HL-60 (cell line): ENCODE measurements around the gene SLC14A1.

Experiments used
- CTCF ChIP-seq: IDR thresholded peaks from one replicate; pipeline ENCODE4 v1.5.1; 2011; ENCODE audit warnings: low read length, control low read depth, inconsistent platforms; ENCODE audit not compliant: insufficient read depth
- GABPA ChIP-seq: IDR thresholded peaks from 2 replicates; pipeline ENCODE4 v1.6.1; 2012; ENCODE audit warnings: low read depth
- POLR2AphosphoS5 ChIP-seq: IDR thresholded peaks from 2 replicates; pipeline ENCODE4 v1.6.1; 2012; ENCODE audit warnings: low read depth
- REST ChIP-seq: IDR thresholded peaks from 2 replicates; pipeline ENCODE4 v1.6.1; 2012; ENCODE audit warnings: low read depth; ENCODE audit not compliant: insufficient replicate concordance
- SPI1 ChIP-seq: IDR thresholded peaks from 2 replicates; pipeline ENCODE4 v1.6.1; 2012; ENCODE audit warnings: low read depth, mild to moderate bottlenecking, borderline replicate concordance

- TF ChIP-seq CTCF: no peak
- no peak for TF ChIP-seq REST
- no peak for TF ChIP-seq POLR2AphosphoS5
- TF ChIP-seq GABPA: no peak
- TF ChIP-seq SPI1: no peak
Observed at GRCh38 chr18:45734944-45735343, 11.0 kb downstream of the SLC14A1 start.
